Measurements from ENCODE around the gene TMEM184C. TPM values are rescaled to one million over a fixed set of nuclear protein-coding genes. Genes with fewer than 3 reads are reported as not detected.

TMEM184C gene
- total and polyA plus RNA-seq, 2 donors = 8.2 to 14.4 TPM

- Histone ChIP-seq H3K9me3 (ENCODE audit: control insufficient read depth in 2 of 2, insufficient read depth in 1 of 2, low read length in 1 of 2) (no peaks in the 10 kb centered on the region), H3K27me3 (ENCODE audit: control insufficient read depth in 2 of 2, insufficient read depth in 1 of 2, low read length in 1 of 2) (no peaks in the 10 kb centered on the region), H3K36me3 (ENCODE audit: control insufficient read depth in 2 of 2, insufficient read depth in 2 of 2, low read length in 1 of 2) (peaks cover 13 to 54% of the 10 kb centered on the region in 2 donors), H3K4me3 (ENCODE audit: low read length in 2 of 2) (no peak overlapping the region), H3K4me1 (ENCODE audit: control insufficient read depth in 2 of 2, insufficient read depth in 2 of 2, low read length in 2 of 2) (no peaks in the 10 kb centered on the region), H3K27ac (ENCODE audit: low read depth in 1 of 2, low read length in 1 of 2) (no peak overlapping the region)
- over 99% methylated on average over 2 of the region's 2 CpGs for WGBS
- no peak for DNase-seq (ENCODE audit: low read depth in 6 of 9, low spot score in 9 of 9)
Measured at GRCh38 chr4:147655639-147656038, 38.4 kb downstream of the TMEM184C start.

GRCh38 chr4:147658501-147658900 is 41.3 kb downstream of the TMEM184C start:
- DNase-seq (ENCODE audit: low read depth in 6 of 9, low spot score in 9 of 9) = no peak

GRCh38 chr4:147674073-147674472 is 56.9 kb downstream of the TMEM184C start:
- Histone ChIP-seq H3K9me3 (ENCODE audit: control insufficient read depth in 2 of 2, insufficient read depth in 1 of 2, low read length in 1 of 2) (no peaks in the 10 kb centered on the region), H3K36me3 (ENCODE audit: control insufficient read depth in 2 of 2, insufficient read depth in 2 of 2, low read length in 1 of 2) (peaks cover 11 to 19% of the 10 kb centered on the region in 2 donors), H3K27me3 (ENCODE audit: control insufficient read depth in 2 of 2, insufficient read depth in 1 of 2, low read length in 1 of 2) (no peaks in the 10 kb centered on the region), H3K27ac (ENCODE audit: low read depth in 1 of 2, low read length in 1 of 2) (no peak overlapping the region), H3K4me3 (ENCODE audit: low read length in 2 of 2) (no peak overlapping the region), H3K4me1 (ENCODE audit: control insufficient read depth in 2 of 2, insufficient read depth in 2 of 2, low read length in 2 of 2) (no peaks in the 10 kb centered on the region)
- DNase-seq (ENCODE audit: low read depth in 6 of 9, low spot score in 9 of 9) = no peak
- 99% methylated on average over 4 of the region's 4 CpGs for WGBS

More at GRCh38 chr4:147658501-147658900, 41.3 kb downstream of the TMEM184C start:
- Histone ChIP-seq H3K36me3 (ENCODE audit: control insufficient read depth in 2 of 2, insufficient read depth in 2 of 2, low read length in 1 of 2) (peaks cover 13 to 61% of the 10 kb centered on the region in 2 donors), H3K4me3 (ENCODE audit: low read length in 2 of 2) (no peak overlapping the region), H3K27me3 (ENCODE audit: control insufficient read depth in 2 of 2, insufficient read depth in 1 of 2, low read length in 1 of 2) (no peaks in the 10 kb centered on the region), H3K4me1 (ENCODE audit: control insufficient read depth in 2 of 2, insufficient read depth in 2 of 2, low read length in 2 of 2) (no peaks in the 10 kb centered on the region), H3K27ac (ENCODE audit: low read depth in 1 of 2, low read length in 1 of 2) (no peak overlapping the region), H3K9me3 (ENCODE audit: control insufficient read depth in 2 of 2, insufficient read depth in 1 of 2, low read length in 1 of 2) (no peaks in the 10 kb centered on the region)
- 97% methylated on average over 4 of the region's 4 CpGs for WGBS

GRCh38 chr4:147674496-147674895 is 57.3 kb downstream of the TMEM184C start:
- 96% methylated on average over 1 of the region's 1 CpG for WGBS
- H3K36me3 ChIP-seq (ENCODE audit: control insufficient read depth in 2 of 2, insufficient read depth in 2 of 2, low read length in 1 of 2) = peaks cover 14 to 19% of the 10 kb centered on the region in 2 donors
- no peak for DNase-seq (ENCODE audit: low read depth in 6 of 9, low spot score in 9 of 9)
- H3K4me3 ChIP-seq (ENCODE audit: low read length in 2 of 2) = no peak overlapping the region
- no peak overlapping the region for H3K27ac ChIP-seq (ENCODE audit: low read depth in 1 of 2, low read length in 1 of 2)
- H3K27me3 ChIP-seq (ENCODE audit: control insufficient read depth in 2 of 2, insufficient read depth in 1 of 2, low read length in 1 of 2) = no peaks in the 10 kb centered on the region
- no peaks in the 10 kb centered on the region for H3K9me3 ChIP-seq (ENCODE audit: control insufficient read depth in 2 of 2, insufficient read depth in 1 of 2, low read length in 1 of 2)
- no peaks in the 10 kb centered on the region for H3K4me1 ChIP-seq (ENCODE audit: control insufficient read depth in 2 of 2, insufficient read depth in 2 of 2, low read length in 2 of 2)

- no peak for DNase-seq (ENCODE audit: low read depth in 6 of 9, low spot score in 9 of 9)
- Histone ChIP-seq H3K27me3 (ENCODE audit: control insufficient read depth in 2 of 2, insufficient read depth in 1 of 2, low read length in 1 of 2) (no peaks in the 10 kb centered on the region), H3K4me1 (ENCODE audit: control insufficient read depth in 2 of 2, insufficient read depth in 2 of 2, low read length in 2 of 2) (peaks cover 3 to 4% of the 10 kb centered on the region in 2 donors), H3K4me3 (ENCODE audit: low read length in 2 of 2) (no peak overlapping the region), H3K27ac (ENCODE audit: low read depth in 1 of 2, low read length in 1 of 2) (no peak overlapping the region), H3K36me3 (ENCODE audit: control insufficient read depth in 2 of 2, insufficient read depth in 2 of 2, low read length in 1 of 2) (peaks cover 11 to 15% of the 10 kb centered on the region in 2 donors), H3K9me3 (ENCODE audit: control insufficient read depth in 2 of 2, insufficient read depth in 1 of 2, low read length in 1 of 2) (no peaks in the 10 kb centered on the region)
- WGBS = 96% methylated on average over 5 of the region's 5 CpGs
Measured at GRCh38 chr4:147678106-147678505, 60.9 kb downstream of the TMEM184C start.

- Histone ChIP-seq H3K4me1 (ENCODE audit: control insufficient read depth in 2 of 2, insufficient read depth in 2 of 2, low read length in 2 of 2) (peaks cover 3 to 4% of the 10 kb centered on the region in 2 donors), H3K27me3 (ENCODE audit: control insufficient read depth in 2 of 2, insufficient read depth in 1 of 2, low read length in 1 of 2) (no peaks in the 10 kb centered on the region), H3K27ac (ENCODE audit: low read depth in 1 of 2, low read length in 1 of 2) (no peak overlapping the region), H3K36me3 (ENCODE audit: control insufficient read depth in 2 of 2, insufficient read depth in 2 of 2, low read length in 1 of 2) (peaks cover 11 to 12% of the 10 kb centered on the region in 2 donors), H3K9me3 (ENCODE audit: control insufficient read depth in 2 of 2, insufficient read depth in 1 of 2, low read length in 1 of 2) (no peaks in the 10 kb centered on the region), H3K4me3 (ENCODE audit: low read length in 2 of 2) (no peak overlapping the region)
- WGBS = 97% methylated on average over 12 of the region's 12 CpGs
- DNase-seq (ENCODE audit: low read depth in 6 of 9, low spot score in 9 of 9) = no peak
Measured at GRCh38 chr4:147678796-147679549, 61.8 kb downstream of the TMEM184C start.

- peaks cover 3 to 7% of the 10 kb centered on the region in 2 donors for H3K4me1 ChIP-seq (ENCODE audit: control insufficient read depth in 2 of 2, insufficient read depth in 2 of 2, low read length in 2 of 2)
- H3K27me3 ChIP-seq (ENCODE audit: control insufficient read depth in 2 of 2, insufficient read depth in 1 of 2, low read length in 1 of 2) = no peaks in the 10 kb centered on the region
- H3K4me3 ChIP-seq (ENCODE audit: low read length in 2 of 2) = peak overlapping the region; percentile 86 to 97
- peaks cover 11 to 12% of the 10 kb centered on the region in 2 donors for H3K36me3 ChIP-seq (ENCODE audit: control insufficient read depth in 2 of 2, insufficient read depth in 2 of 2, low read length in 1 of 2)
- peak in 4 of 9 donors; percentile 9 to 29 (median 15) for DNase-seq (ENCODE audit: low read depth in 6 of 9, low spot score in 9 of 9)
- H3K9me3 ChIP-seq (ENCODE audit: control insufficient read depth in 2 of 2, insufficient read depth in 1 of 2, low read length in 1 of 2) = no peaks in the 10 kb centered on the region
- WGBS = 84% methylated on average over 3 of the region's 3 CpGs
- peak overlapping the region in 1 of 2 donors; percentile 92 for H3K27ac ChIP-seq (ENCODE audit: low read depth in 1 of 2, low read length in 1 of 2)
Measured at GRCh38 chr4:147682755-147683154, 65.6 kb downstream of the TMEM184C start.

- peak in 6 of 9 donors; percentile 13 to 59 (median 34) for DNase-seq (ENCODE audit: low read depth in 6 of 9, low spot score in 9 of 9)
- Histone ChIP-seq H3K4me1 (ENCODE audit: control insufficient read depth in 2 of 2, insufficient read depth in 2 of 2, low read length in 2 of 2) (peaks cover 3 to 7% of the 10 kb centered on the region in 2 donors), H3K27ac (ENCODE audit: low read depth in 1 of 2, low read length in 1 of 2) (peak overlapping the region; percentile 46 to 92), H3K4me3 (ENCODE audit: low read length in 2 of 2) (peak overlapping the region; percentile 86 to 97), H3K27me3 (ENCODE audit: control insufficient read depth in 2 of 2, insufficient read depth in 1 of 2, low read length in 1 of 2) (no peaks in the 10 kb centered on the region), H3K9me3 (ENCODE audit: control insufficient read depth in 2 of 2, insufficient read depth in 1 of 2, low read length in 1 of 2) (no peaks in the 10 kb centered on the region), H3K36me3 (ENCODE audit: control insufficient read depth in 2 of 2, insufficient read depth in 2 of 2, low read length in 1 of 2) (peaks cover 8 to 11% of the 10 kb centered on the region in 2 donors)
- 4% methylated on average over 10 of the region's 10 CpGs for WGBS
Measured at GRCh38 chr4:147683188-147683591, 66.0 kb downstream of the TMEM184C start.

Data from thymus (tissue), 11 donors.